ENCODE data around the gene PCCA. TPM values are rescaled to one million over a fixed set of nuclear protein-coding genes. Genes with fewer than 3 reads are reported as not detected.

The PCCA gene
- total RNA-seq, 3 donors from 2014 or later = 55.7 to 98.6 (median 70.5) TPM

DNA sequence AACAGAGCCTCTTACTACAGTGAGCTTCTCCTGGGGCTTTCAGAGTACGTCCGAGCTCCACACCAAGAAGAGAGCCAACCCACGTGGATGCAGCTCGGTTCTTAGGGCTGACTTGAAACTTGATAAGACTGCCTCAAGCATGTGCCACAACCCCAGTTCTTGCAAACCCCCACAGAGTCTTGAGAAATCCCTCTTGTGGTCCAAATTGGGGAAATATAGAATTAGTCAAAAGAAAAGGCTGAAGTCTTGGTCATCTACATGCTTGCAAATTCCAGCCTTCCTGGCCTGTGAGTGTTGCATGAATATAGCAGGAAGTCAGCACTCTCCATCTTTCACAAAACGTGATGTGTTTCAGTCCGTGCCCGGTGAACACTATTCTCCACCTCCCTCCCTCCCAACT is 404.5 kb downstream of the PCCA start:
- DNase-seq (no peak), ATAC-seq (no peak)
- H3K36me3 ChIP-seq (ENCODE audit: low read depth) = no peaks in the 10 kb centered on the region
- no peaks in the 10 kb centered on the region for H3K4me1 ChIP-seq (ENCODE audit: low read depth)
- no peak overlapping the region for H3K4me3 ChIP-seq
- H3K9me3 ChIP-seq = no peaks in the 10 kb centered on the region
- intact Hi-C loops (cut with DNase I, micrococcal nuclease) = no loop called here
- TF ChIP-seq, protein P1, sequence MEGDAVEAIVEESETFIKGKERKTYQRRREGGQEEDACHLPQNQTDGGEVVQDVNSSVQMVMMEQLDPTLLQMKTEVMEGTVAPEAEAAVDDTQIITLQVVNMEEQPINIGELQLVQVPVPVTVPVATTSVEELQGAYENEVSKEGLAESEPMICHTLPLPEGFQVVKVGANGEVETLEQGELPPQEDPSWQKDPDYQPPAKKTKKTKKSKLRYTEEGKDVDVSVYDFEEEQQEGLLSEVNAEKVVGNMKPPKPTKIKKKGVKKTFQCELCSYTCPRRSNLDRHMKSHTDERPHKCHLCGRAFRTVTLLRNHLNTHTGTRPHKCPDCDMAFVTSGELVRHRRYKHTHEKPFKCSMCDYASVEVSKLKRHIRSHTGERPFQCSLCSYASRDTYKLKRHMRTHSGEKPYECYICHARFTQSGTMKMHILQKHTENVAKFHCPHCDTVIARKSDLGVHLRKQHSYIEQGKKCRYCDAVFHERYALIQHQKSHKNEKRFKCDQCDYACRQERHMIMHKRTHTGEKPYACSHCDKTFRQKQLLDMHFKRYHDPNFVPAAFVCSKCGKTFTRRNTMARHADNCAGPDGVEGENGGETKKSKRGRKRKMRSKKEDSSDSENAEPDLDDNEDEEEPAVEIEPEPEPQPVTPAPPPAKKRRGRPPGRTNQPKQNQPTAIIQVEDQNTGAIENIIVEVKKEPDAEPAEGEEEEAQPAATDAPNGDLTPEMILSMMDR (IDR thresholded peaks at IDR 0.05) = no peak

DNA sequence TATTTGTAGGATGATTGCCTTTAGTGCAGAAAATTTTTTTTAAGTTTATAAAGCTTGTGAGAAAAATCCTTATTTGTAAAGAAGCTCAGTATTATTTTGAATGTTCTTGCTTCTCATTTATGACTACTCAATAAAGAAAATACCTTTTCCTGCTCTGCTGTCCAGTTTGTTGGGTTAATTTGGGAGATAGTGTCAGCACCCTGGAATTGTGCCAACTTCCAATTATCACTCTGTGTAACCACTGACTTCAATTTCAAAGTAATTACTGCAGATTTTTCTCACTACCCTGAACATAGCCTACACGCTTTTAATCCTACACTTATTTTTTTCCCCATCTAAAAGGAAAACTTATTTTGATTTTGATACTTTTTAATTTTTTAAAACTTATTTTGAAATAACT is 406.6 kb downstream of the PCCA start:
- DNase-seq (no peak), ATAC-seq (no peak)
- TF ChIP-seq, protein P1 (IDR thresholded peaks at IDR 0.05) = no peak
- H3K9me3 ChIP-seq = no peaks in the 10 kb centered on the region
- intact Hi-C loops (cut with DNase I, micrococcal nuclease) = no loop called here
- H3K4me3 ChIP-seq = no peak overlapping the region
- no peaks in the 10 kb centered on the region for H3K36me3 ChIP-seq (ENCODE audit: low read depth)
- H3K4me1 ChIP-seq (ENCODE audit: low read depth) = no peaks in the 10 kb centered on the region

DNA sequence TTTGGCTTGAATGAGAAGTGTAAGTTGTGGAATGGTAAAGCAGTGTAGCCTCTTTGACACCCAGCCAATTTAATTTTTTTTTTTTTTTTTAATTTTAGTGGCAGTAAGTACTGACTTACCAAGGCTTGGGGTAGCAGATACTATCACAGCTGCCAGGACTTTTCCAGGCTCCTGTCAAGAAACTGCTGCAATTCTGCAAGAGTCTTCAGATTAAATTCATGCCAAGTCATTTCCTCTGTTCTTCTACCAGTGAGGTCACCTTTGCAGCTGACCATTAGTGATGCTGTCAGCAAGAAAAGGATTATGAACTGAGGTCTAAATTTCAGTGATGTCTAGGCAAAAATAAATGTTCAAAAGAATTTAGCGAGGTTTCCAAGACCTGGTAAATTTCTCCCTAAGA is 408.5 kb downstream of the PCCA start:
- ATAC-seq (no peak), DNase-seq (no peak)
- H3K9me3 ChIP-seq = no peaks in the 10 kb centered on the region
- intact Hi-C loops (cut with DNase I, micrococcal nuclease) = no loop called here
- no peaks in the 10 kb centered on the region for H3K36me3 ChIP-seq (ENCODE audit: low read depth)
- H3K4me3 ChIP-seq = no peak overlapping the region
- TF ChIP-seq, protein P1 (IDR thresholded peaks at IDR 0.05) = no peak
- H3K4me1 ChIP-seq (ENCODE audit: low read depth) = no peaks in the 10 kb centered on the region

DNA sequence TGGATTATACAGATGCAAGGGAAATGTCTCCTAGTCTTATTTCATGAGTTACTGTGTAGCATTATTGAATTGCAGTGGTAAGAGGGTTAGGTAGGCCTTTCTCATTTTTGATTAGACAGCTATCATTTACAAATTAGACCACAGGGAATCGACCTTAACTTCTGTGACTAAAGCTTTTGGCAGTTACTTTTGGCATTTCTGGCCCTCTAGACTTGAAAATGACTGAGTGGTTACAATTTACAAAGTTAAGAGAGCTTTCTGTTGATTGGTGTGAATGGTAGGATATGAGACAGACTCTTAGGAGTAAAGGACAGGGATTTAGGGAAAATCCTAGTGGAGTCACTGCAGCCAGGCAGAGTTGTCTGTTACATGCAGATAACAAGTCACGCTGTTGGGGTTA is 413.6 kb downstream of the PCCA start:
- no peaks in the 10 kb centered on the region for H3K36me3 ChIP-seq (ENCODE audit: low read depth)
- no peak for DNase-seq
- intact Hi-C loops (cut with DNase I, micrococcal nuclease) = no loop called here
- TF ChIP-seq, protein P1 (IDR thresholded peaks at IDR 0.05) = no peak
- H3K4me1 ChIP-seq (ENCODE audit: low read depth) = no peaks in the 10 kb centered on the region
- H3K9me3 ChIP-seq = no peaks in the 10 kb centered on the region
- no peak for ATAC-seq
- no peak overlapping the region for H3K4me3 ChIP-seq

DNA sequence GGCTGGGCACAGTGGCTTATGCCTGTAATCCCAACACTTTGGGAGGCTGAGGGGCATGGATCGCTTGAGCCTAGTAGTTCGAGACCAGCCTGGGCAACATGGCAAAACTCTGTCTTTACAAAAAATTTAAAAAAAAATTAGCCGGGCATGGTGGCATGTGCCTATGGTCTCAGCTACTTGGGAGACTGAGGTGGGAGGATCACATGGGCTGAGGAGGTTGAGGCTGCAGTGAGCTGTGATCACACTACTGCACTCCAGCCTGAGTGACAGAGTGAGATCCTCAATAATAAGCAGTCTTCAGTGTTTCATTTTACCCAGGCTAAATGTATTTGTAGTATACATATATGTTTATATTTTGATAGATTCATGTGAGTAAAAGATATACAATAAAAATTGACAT is 414.7 kb downstream of the PCCA start:
- intact Hi-C loops (cut with DNase I, micrococcal nuclease) = no loop called here
- ATAC-seq = no peak
- Histone ChIP-seq H3K4me1 (ENCODE audit: low read depth) (no peaks in the 10 kb centered on the region), H3K9me3 (no peaks in the 10 kb centered on the region), H3K4me3 (no peak overlapping the region), H3K36me3 (ENCODE audit: low read depth) (no peaks in the 10 kb centered on the region)
- TF ChIP-seq, protein P1 (IDR thresholded peaks at IDR 0.05) = no peak
- DNase-seq = no peak

DNA sequence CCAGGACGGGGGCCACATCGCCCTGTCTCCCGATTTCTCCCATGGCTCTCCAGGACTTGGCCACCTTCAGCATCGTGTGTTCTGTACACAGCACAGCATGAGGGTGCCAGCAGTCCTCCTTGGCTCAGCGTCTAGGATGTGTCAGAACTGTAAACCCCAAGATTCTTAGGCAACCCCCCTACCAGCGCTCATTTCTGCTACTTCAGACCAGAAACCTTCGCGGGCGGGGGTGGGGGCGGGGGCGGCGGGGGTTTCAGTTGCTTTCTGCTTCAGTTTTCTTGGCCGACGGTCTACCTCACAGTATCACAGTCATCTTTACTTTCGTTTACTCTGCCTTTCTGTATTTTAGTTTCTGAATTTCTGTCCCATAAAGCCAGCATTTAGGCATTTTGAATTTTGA is 417.3 kb downstream of the PCCA start:
- Histone ChIP-seq H3K9me3 (no peaks in the 10 kb centered on the region), H3K4me1 (ENCODE audit: low read depth) (no peaks in the 10 kb centered on the region), H3K4me3 (no peak overlapping the region), H3K36me3 (ENCODE audit: low read depth) (no peaks in the 10 kb centered on the region)
- DNase-seq (no peak), ATAC-seq (no peak)
- intact Hi-C loops (cut with DNase I, micrococcal nuclease) = no loop called here
- TF ChIP-seq, protein P1 (IDR thresholded peaks at IDR 0.05) = no peak

Measured in mucosa of descending colon (tissue), 3 donors.